Bronchial epithelial cell (primary cell): Measurements from ENCODE around the gene CEP104. TPM values are rescaled to one million over a fixed set of nuclear protein-coding genes. Genes with fewer than 3 reads are reported as not detected.
A peak's percentile ranks its signal among the peaks of the same experiment; 100 is the strongest.

Experiments used
- DNase-seq: peaks from one replicate; pipeline ENCODE4 v3.0.0-alpha.2; 2010; ENCODE audit warnings: low read depth
- FAIRE-seq: peaks from 2 replicates; lab custom pipeline; 2011; peaks lifted over from hg19 to GRCh38; lab: Jason Lieb, UNC
- H3K27me3 ChIP-seq: 2 replicates; pipeline ENCODE4 v1.5.1; 2011; ENCODE audit warnings: low read length; ENCODE audit not compliant: control insufficient read depth, insufficient read depth
- H3K36me3 ChIP-seq: 2 replicates; pipeline ENCODE4 v1.5.1; 2011; ENCODE audit warnings: low read length; ENCODE audit not compliant: control insufficient read depth, insufficient read depth
- H3K4me3 ChIP-seq: 2 replicates; pipeline ENCODE4 v1.5.1; 2011; ENCODE audit warnings: mild to moderate bottlenecking, low read depth, low read length, control low read depth
- CTCF ChIP-seq: IDR thresholded peaks from 2 replicates; pipeline ENCODE4 v1.5.1; 2011; ENCODE audit warnings: mild to moderate bottlenecking, moderate library complexity, low read length, control low read depth, inconsistent platforms; ENCODE audit not compliant: insufficient read depth, severe bottlenecking
- total RNA-seq: library from RNA; depleted of rRNA; stranded (reverse); fragments of >200 nt; gene quantifications from 2 replicates; pipeline ENCODE4 v1.2.1, GENCODE V29; 2014

The CEP104 gene
- total RNA-seq, 1 donor from 2014 or later = 15.3 TPM

DNA sequence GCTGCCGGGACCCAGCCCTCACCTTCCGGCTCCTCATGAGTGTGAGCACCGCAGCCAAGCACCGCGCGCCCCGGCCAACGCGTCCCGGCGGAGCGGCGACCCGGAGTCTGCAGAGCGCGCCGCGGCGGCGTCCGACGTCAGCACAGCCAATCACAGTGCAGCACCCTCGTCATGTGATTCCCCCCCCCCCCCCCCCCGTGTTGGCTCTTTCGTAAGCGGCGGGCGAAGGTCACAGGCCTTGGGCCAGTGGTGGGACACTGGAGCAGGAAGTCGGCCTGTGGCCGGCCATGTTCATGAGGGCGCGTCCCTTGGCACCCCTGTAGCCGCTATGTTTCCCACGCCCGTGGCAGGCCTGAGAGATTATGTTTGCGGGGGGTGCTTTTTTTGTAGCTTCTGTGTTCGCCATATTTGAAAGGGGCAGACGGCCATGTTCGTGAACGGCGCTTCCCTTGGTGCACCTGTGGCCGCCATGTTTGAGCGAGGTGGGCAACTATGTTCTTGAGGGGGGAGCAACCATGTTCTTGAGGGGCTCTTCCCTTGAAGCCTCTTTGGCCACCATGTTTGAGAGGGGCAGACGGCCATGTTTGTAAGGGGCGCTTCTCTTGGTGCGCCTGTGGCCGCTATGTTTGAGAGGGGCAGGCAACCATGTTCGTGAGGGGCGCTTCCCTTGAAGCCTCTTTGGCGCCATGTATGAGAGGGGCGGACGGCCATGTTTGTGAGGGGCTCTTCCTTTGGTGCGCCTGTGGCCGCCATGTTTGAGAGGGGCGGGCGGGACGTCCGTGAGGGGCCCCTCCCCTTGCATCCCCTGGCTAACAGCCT, 43.3 kb upstream of the CEP104 start, which contains the start of gene C1orf174:
Gene C1orf174, minus strand, starts transcription at position 123 of the 819 bp plus-strand sequence. Its CDS starts 86 bp downstream, at position 37.
- H3K36me3 ChIP-seq = no peaks in the 10 kb centered on the region
- no peak for FAIRE-seq
- peak; percentile 87 for DNase-seq
- peak within 1 kb of the TSS; percentile 93 for H3K4me3 ChIP-seq
- no peaks in the 10 kb centered on the region for H3K27me3 ChIP-seq
- no peak for TF ChIP-seq CTCF

DNA sequence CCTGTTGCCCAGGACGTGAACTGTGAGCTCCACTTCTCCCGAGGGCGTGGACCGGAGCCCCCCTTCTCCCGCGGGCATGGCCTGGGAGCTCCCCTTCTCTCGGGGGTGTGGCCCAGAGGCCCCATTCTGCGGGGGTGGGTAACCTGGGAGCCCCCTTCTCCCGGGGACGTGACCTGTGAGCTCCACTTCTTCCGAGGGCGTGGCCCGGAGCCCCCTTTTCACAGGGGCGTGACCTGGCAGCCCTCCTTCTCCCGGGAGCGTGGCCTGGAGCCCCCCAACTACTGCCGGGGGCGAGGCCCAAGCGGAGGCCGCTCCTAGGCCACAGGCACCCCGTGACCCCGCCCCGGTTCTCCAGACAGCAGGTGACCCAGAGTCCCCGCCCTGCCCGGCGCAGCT, 42.7 kb upstream of the CEP104 start:
- H3K36me3 ChIP-seq = no peaks in the 10 kb centered on the region
- no peaks in the 10 kb centered on the region for H3K27me3 ChIP-seq
- DNase-seq (no peak), FAIRE-seq (no peak)
- H3K4me3 ChIP-seq = peak overlapping the region; percentile 93
- peak; percentile 19 for TF ChIP-seq CTCF

DNA sequence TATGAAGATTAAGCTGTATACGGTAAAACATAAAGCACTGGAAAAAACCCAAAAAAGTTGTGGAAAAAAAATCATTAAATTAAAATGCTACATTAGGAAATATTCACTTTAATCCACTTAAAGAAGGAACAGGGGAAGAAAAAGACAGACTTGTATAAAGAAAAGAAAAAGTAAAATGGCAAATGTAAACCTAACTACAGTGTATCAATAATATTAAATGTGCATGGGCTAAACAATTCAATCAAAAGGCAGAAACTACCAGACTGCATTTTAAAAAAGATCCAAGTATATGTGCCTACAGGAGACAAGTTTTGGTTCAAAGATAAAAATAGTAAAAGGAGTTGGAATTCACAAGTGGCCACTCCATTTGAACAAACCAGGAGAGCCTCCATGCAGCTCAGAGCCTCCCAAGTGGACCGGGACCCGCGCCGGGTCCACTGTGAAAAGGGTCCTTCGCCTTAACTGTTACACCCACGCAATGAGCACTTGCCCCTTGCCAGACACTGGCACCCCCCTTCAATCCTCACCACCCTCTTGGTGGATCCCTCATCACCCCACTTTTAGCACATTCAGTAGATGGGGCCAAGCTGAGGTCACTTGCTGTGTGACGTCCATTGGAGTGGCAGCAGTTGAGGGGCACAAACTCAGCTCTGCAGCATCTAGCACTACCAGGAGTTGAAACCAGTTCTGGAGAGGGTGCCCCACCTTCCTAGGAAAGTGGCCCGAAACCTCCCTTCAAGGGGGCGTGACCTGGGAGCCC, 42.2 kb upstream of the CEP104 start:
- H3K27me3 ChIP-seq = no peaks in the 10 kb centered on the region
- DNase-seq = no peak
- peak overlapping the region; percentile 93 for H3K4me3 ChIP-seq
- no peak for FAIRE-seq
- no peaks in the 10 kb centered on the region for H3K36me3 ChIP-seq
- no peak for TF ChIP-seq CTCF

DNA sequence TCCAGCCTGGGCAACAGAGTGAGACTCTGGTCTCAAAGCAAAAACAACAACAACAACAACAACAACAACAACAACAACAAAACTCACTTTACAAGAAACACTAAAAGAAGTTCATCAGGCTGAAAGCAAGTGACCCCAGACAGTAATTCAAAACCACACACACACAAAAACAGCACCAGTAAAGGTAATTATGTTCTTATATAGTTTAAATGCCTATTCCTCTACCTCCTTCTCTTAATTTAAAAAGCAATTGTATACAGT, 41.4 kb upstream of the CEP104 start:
- Histone ChIP-seq H3K27me3 (no peaks in the 10 kb centered on the region), H3K36me3 (no peaks in the 10 kb centered on the region), H3K4me3 (no peak overlapping the region)
- DNase-seq (no peak), FAIRE-seq (no peak)
- TF ChIP-seq CTCF = no peak

- Histone ChIP-seq H3K36me3 (peaks cover under 1% of the 10 kb centered on the region), H3K27me3 (no peaks in the 10 kb centered on the region), H3K4me3 (no peak overlapping the region)
- no peak for TF ChIP-seq CTCF
- no peak for DNase-seq
- FAIRE-seq = no peak
Observed at GRCh38 chr1:3896396-3897000, 39.5 kb upstream of the CEP104 start.
